GM12873 (cell line): Measurements from ENCODE around the gene GRID2.

Experiments used
- TF ChIP-seq, protein P1 (sequence below): IDR thresholded peaks from 2 replicates; pipeline ENCODE4 v1.5.1; 2012; ENCODE audit warnings: low read depth, mild to moderate bottlenecking, moderate library complexity, low read length, control low read depth; ENCODE audit not compliant: insufficient read depth; ENCODE audit errors: missing control alignments

GRID2 gene

DNA sequence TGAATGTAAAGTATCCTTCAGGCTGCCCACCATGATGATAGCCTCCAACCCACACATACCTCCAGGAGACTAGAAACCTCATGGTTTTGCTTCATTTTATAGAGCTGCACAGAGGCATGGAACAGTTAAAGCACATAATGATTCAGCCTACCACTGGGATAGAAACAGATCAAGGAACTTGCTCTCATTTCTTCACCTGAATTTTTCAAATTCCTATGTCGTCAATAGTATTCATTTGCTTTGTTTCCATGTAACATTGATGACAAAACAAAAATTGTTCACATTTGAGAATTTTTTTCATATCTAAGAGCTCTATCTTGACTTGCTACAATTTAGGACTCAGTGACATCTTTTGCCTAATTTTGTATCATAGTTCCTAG, 1473.3 kb downstream of the GRID2 start:
- TF ChIP-seq, protein P1, sequence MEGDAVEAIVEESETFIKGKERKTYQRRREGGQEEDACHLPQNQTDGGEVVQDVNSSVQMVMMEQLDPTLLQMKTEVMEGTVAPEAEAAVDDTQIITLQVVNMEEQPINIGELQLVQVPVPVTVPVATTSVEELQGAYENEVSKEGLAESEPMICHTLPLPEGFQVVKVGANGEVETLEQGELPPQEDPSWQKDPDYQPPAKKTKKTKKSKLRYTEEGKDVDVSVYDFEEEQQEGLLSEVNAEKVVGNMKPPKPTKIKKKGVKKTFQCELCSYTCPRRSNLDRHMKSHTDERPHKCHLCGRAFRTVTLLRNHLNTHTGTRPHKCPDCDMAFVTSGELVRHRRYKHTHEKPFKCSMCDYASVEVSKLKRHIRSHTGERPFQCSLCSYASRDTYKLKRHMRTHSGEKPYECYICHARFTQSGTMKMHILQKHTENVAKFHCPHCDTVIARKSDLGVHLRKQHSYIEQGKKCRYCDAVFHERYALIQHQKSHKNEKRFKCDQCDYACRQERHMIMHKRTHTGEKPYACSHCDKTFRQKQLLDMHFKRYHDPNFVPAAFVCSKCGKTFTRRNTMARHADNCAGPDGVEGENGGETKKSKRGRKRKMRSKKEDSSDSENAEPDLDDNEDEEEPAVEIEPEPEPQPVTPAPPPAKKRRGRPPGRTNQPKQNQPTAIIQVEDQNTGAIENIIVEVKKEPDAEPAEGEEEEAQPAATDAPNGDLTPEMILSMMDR, result no peak

DNA sequence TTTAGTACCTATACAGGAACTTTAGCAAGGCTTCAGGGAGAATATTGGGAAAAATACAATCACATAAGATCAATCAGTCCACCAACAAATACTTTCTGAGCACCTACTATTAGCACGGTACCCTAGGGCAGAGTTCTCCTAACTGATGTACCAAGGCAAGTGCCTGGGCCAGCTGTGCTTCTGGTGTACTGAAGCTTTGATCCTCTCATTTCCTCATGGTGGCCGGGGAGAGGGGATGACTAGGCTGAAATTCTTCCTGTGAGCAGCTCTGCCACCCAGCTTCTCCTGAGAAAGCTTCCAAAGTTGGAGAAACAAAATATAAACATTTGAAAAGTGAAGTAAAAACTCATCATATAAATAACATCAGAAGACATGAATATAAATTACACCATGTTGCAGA, 1475.5 kb downstream of the GRID2 start:
- TF ChIP-seq, protein P1, result no peak

DNA sequence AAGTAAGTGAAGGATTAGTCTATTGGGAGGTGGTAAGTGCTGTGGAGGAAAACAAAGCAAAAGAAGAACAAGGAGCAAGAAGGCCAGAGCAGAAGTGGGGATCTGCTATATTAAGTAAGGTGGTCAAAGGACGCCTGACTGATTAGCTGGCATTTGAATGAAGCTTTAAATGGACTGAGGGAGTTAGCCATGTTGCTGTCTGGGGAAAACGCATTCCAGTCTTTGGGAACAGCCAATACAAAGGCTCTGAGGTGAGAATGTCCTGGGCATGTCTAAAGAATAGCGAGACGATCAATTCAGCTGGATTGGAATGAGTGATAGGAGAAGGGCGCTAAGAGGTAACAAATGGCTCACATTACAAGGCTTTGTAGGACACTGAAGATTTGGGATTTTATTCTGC, 1476.3 kb downstream of the GRID2 start:
- TF ChIP-seq, protein P1, result no peak

DNA sequence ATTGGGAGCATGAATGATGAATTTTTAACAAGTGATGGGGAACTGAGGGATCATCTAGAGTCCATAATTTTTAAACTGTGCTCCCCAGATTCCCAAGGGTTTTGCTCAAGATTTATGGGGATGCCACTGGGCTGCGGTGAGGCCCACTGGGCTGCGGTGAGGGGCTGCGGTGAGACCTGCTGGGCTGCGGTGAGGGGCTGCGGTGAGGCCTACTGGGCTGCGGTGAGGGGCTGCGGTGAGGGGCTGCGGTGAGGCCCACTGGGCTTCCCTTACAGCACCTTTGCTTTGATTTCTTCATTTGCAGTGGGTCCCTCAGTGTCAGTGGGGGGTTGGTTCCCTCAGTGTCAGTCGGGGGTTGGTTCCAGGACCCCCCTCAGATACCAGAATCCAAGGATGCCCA, 1477.4 kb downstream of the GRID2 start:
- TF ChIP-seq, protein P1, result no peak

DNA sequence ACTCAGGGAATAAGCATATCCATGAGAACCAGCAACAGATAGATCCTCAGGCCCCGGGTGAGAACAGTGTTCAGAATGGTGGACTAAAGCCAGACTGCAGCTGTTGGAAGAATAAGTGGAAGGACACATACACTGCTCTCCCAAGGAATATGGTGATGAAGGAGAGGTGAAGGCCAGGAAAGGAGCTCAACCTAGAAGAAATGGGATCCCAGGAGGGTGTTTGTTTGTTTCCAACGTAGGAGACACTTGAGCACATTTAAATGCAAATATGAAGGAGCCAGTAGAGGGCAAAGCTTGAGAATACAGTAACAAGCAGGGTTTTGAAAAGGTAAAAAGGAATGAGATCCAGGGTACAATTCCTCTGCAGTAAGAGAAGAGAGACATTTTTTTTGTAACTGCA, 1482.4 kb downstream of the GRID2 start:
- TF ChIP-seq, protein P1, result no peak

DNA sequence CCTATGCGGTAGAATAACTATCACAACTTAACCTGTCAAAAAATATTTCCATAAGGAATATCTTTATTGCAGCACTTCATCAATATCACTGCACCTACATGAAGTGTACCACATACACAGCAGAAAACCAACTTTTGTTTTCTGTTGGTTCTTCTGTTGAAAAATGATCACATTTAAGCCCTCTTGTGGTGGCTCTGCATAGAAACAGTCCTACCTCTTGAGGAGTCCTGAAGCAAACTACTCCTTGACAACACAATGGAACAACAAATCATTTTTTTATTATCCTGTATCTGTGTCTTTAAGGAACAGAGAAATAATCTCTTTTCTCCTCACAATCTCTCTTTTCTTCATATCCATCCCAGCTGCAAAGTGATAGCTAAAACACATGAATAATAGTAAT, 1484.9 kb downstream of the GRID2 start:
- TF ChIP-seq, protein P1, result peak; percentile 54

DNA sequence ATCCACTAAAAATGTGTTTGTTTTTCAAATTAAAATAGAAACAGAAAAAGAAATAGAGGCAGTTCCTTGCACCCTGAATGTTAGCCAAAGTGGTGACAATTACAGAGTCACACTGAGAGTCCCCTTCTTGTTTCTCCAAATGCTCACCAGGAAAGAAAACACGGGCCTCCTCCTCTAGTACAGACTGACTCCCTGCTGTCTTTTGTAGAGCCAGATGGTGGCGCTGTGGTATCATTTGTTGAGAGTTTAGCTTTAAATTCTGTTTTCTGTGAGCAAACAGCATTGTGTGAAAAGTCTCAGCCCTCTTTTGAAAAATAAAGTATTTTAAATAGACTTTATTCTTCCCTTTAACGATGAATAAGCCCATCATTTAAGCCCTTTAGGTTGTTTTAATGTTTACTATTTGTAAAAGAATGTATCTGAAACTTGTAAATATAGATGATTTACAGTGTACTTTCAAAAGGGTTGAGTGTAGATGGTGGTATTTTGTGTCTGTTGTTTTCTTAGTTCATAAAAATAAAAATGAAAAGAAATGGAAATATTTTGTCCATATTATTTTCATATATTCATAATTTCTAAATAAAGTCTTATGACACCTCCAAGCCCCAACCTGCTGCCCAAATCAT, 1487.9 kb downstream of the GRID2 start:
- TF ChIP-seq, protein P1, result peak; percentile 80
